ENCODE measurements around the gene ATRN. TPM values are rescaled to one million over a fixed set of nuclear protein-coding genes. Genes with fewer than 3 reads are reported as not detected.

Gene ATRN
- total and polyA plus RNA-seq, 2 of the 8 experiments (the other 6 are each of a cell fraction or from before 2014, with no cell fraction given) = 12.0 to 17.4 TPM

GRCh38 chr20:3515379-3516170, 44.8 kb downstream of the ATRN start:
- Histone ChIP-seq H4K8ac (ENCODE audit: extremely low read depth, insufficient read depth, low read length) (no peak overlapping the region), H3K36me3 (ENCODE audit: control insufficient read depth in 2 of 4, insufficient read depth in 4 of 4, low read length in 3 of 4) (no peaks in the 10 kb centered on the region), H3K4me1 (replicated peaks in 1 of 4; ENCODE audit: control insufficient read depth in 3 of 4, insufficient read depth in 4 of 4, low read length in 3 of 4) (no peaks in the 10 kb centered on the region), H3K9me3 (ENCODE audit: insufficient read depth in 2 of 2, low read depth in 1 of 2, low read length in 1 of 2) (no peaks in the 10 kb centered on the region), H3K18ac (ENCODE audit: extremely low read depth, low read length) (no peak overlapping the region), H3K79me1 (ENCODE audit: low read depth, low read length) (no peaks in the 10 kb centered on the region), H3K14ac (ENCODE audit: insufficient read length) (no peak overlapping the region), H3K4me3 (ENCODE audit: extremely low read depth in 1 of 4, insufficient read depth in 2 of 4, low read depth in 3 of 4, low read length in 4 of 4) (no peak overlapping the region), H2BK5ac (ENCODE audit: low read depth, low read length) (no peak overlapping the region), H4K91ac (replicated peaks; ENCODE audit: insufficient read length, low read length) (no peak overlapping the region), H4K5ac (ENCODE audit: insufficient read length, low read depth, low read length) (no peak overlapping the region), H3K23ac (ENCODE audit: insufficient read length) (no peak overlapping the region), H3K23me2 (ENCODE audit: low read depth, low read length) (peaks cover 2% of the 10 kb centered on the region; the same call in 1 of the 2 replicates), H3K56ac (replicated peaks; ENCODE audit: insufficient read length, low read depth, low read length) (no peak overlapping the region), H2AK5ac (ENCODE audit: low read depth, low read length) (no peak overlapping the region), H3K27ac (ENCODE audit: low read depth, low read length) (no peak overlapping the region), H2BK120ac (replicated peaks; ENCODE audit: low read depth, low read length) (no peak overlapping the region), H2BK12ac (ENCODE audit: low read depth, low read length) (no peak overlapping the region), H2BK15ac (ENCODE audit: low read length) (no peak overlapping the region), H3K4me2 (ENCODE audit: insufficient read depth in 1 of 2, low read depth in 2 of 2, low read length in 2 of 2) (no peak overlapping the region), H4K20me1 (replicated peaks in 1 of 2; ENCODE audit: control insufficient read depth in 1 of 2, insufficient read depth in 2 of 2, low read length in 2 of 2) (no peaks in the 10 kb centered on the region), H3K4ac (replicated peaks; ENCODE audit: insufficient read length, low read depth, low read length) (no peak overlapping the region), H3K79me2 (ENCODE audit: control insufficient read depth in 1 of 2, insufficient read depth in 2 of 2, low read length in 2 of 2) (no peaks in the 10 kb centered on the region), H3K27me3 (replicated peaks in 1 of 4; ENCODE audit: control insufficient read depth in 3 of 4, extremely low read depth in 1 of 4, insufficient read depth in 3 of 4, low read length in 3 of 4) (no peaks in the 10 kb centered on the region), H3K9ac (replicated peaks in 1 of 4; ENCODE audit: extremely low read depth in 1 of 4, low read depth in 3 of 4, low read length in 3 of 4) (no peak overlapping the region), H2BK20ac (ENCODE audit: low read length) (no peak overlapping the region), H2AFZ (ENCODE audit: low read length) (no peak overlapping the region)
- DNase-seq (ENCODE audit: low read depth in 1 of 2, low spot score in 2 of 2) (no peak), FAIRE-seq (no peak)
- CTCF ChIA-PET (ENCODE audit: partially characterized antibody) = interaction anchor here (1.0 to 1.6 kb wide), 4 partner anchors 44 to 199 kb away, joined by 3 to 4 read pairs (median 3); partner anchors contain the start of gene ATRN
- POLR2A ChIA-PET (ENCODE audit: partially characterized antibody) = no interaction called here
- 82% methylated on average over 3 of the region's 3 CpGs; no CpG with 5 or more reads in 1 of the 2 experiments for WGBS, 2 experiments (ENCODE audit: extremely low coverage in 1 of 2, insufficient coverage in 1 of 2, insufficient read length in 1 of 2, insufficient replicate concordance in 2 of 2, low coverage in 1 of 2, low lambda C conversion rate in 2 of 2, missing lambda C conversion rate in 1 of 2)
- TF ChIP-seq SIN3A (conservative IDR thresholded peaks at IDR 0.05 in 1 of 2, IDR thresholded peaks at IDR 0.05 in 1 of 2; ENCODE audit: low read depth in 1 of 2, low read length in 2 of 2) (no peak), NRF1 (IDR thresholded peaks at IDR 0.05; ENCODE audit: low read depth, low read length) (no peak), ZNF274 (IDR thresholded peaks at IDR 0.05; ENCODE audit: borderline replicate concordance, extremely low read depth, low read length) (no peak), ATF3 (IDR thresholded peaks at IDR 0.05; ENCODE audit: insufficient read depth, low read depth, low read length) (no peak), CREB1 (IDR thresholded peaks at IDR 0.05) (no peak), SIX5 (IDR thresholded peaks at IDR 0.05; ENCODE audit: low read depth, low read length) (no peak), KDM5A (IDR thresholded peaks at IDR 0.05; ENCODE audit: low read length) (no peak), GTF2F1 (IDR thresholded peaks at IDR 0.05; ENCODE audit: borderline replicate concordance, low read depth, low read length) (no peak), JUND (IDR thresholded peaks at IDR 0.05; ENCODE audit: low read length) (no peak), MAX (IDR thresholded peaks at IDR 0.05) (no peak), NANOG (IDR thresholded peaks at IDR 0.05; ENCODE audit: insufficient read depth, low read depth, low read length, poor library complexity, severe bottlenecking) (no peak)

All from H1 (cell line).